ENCODE results near the gene KLHL26. TPM values are rescaled to one million over a fixed set of nuclear protein-coding genes. Genes with fewer than 3 reads are reported as not detected.
A peak's percentile ranks its signal among the peaks of the same experiment; 100 is the strongest.

The KLHL26 gene
- total and polyA plus RNA-seq, 8 donors: 1.2 to 45.1 (median 4.1) TPM

GRCh38 chr19:18700501-18701249 is 63.8 kb downstream of the KLHL26 start:
- WGBS, 5 donors: 6 to 34% (median 16%) methylated on average over 22 to 35 of the region's 35 CpGs
- H3K4me3 ChIP-seq: peak overlapping the region; percentile 39 to 54 (median 41)
- intact Hi-C loops (cut with DNase I; ENCODE audit: low total_unique reads): no loop called here

GRCh38 chr19:18701250-18701608 is 64.4 kb downstream of the KLHL26 start:
- peak overlapping the region in 4 of 5 donors; percentile 69 to 86 (median 80) for H3K27ac ChIP-seq
- H3K4me1 ChIP-seq: peaks cover 22 to 53% (median 33%) of the 10 kb centered on the region in 4 donors
- no peaks in the 10 kb centered on the region for H3K36me3 ChIP-seq
- H3K27me3 ChIP-seq: no peaks in the 10 kb centered on the region
- no peak for TF ChIP-seq POLR2A (IDR thresholded peaks at IDR 0.05)
- no peak for TF ChIP-seq CTCF (IDR thresholded peaks at IDR 0.05)
- no peak for TF ChIP-seq EP300 (IDR thresholded peaks at IDR 0.05)
- TF ChIP-seq POLR2AphosphoS5 (IDR thresholded peaks at IDR 0.05): no peak
- H3K4me3 ChIP-seq: peak overlapping the region; percentile 39 to 54 (median 41)
- DNase-seq: no peak
- intact Hi-C loops (cut with DNase I; ENCODE audit: low total_unique reads): no loop called here
- WGBS, 5 donors: 15 to 48% (median 42%) methylated on average over 5 to 7 of the region's 7 CpGs
- no peaks in the 10 kb centered on the region for H3K9me3 ChIP-seq

More at GRCh38 chr19:18700501-18701249, 63.8 kb downstream of the KLHL26 start:
- DNase-seq: peak; percentile 76 to 93
- Histone ChIP-seq H3K27ac (peak overlapping the region; percentile 60 to 86 (median 77)), H3K4me1 (peaks cover 22 to 56% (median 33%) of the 10 kb centered on the region in 4 donors), H3K9me3 (no peaks in the 10 kb centered on the region), H3K36me3 (no peaks in the 10 kb centered on the region), H3K27me3 (no peaks in the 10 kb centered on the region)
- TF ChIP-seq EP300 (IDR thresholded peaks at IDR 0.05) (no peak), POLR2AphosphoS5 (IDR thresholded peaks at IDR 0.05) (peak in 2 of 3 donors; percentile 16 to 60)

- intact Hi-C loops (cut with DNase I; ENCODE audit: low total_unique reads): no loop called here
- 73 to 92% (median 84%) methylated on average over 4 of the region's 4 CpGs for WGBS, 5 donors
- TF ChIP-seq EP300 (IDR thresholded peaks at IDR 0.05) (no peak), POLR2A (IDR thresholded peaks at IDR 0.05) (no peak), CTCF (IDR thresholded peaks at IDR 0.05) (no peak), POLR2AphosphoS5 (IDR thresholded peaks at IDR 0.05) (no peak)
Observed at GRCh38 chr19:18704054-18704453, 67.2 kb downstream of the KLHL26 start.

GRCh38 chr19:18704971-18705370 is 68.1 kb downstream of the KLHL26 start:
- 77 to 93% (median 91%) methylated on average over 7 of the region's 7 CpGs for WGBS, 5 donors

More at GRCh38 chr19:18704054-18704453, 67.2 kb downstream of the KLHL26 start:
- Histone ChIP-seq H3K9me3 (no peaks in the 10 kb centered on the region), H3K36me3 (no peaks in the 10 kb centered on the region), H3K27me3 (no peaks in the 10 kb centered on the region), H3K4me1 (peaks cover 27 to 42% (median 34%) of the 10 kb centered on the region in 4 donors), H3K27ac (no peak overlapping the region), H3K4me3 (no peak overlapping the region)
- DNase-seq: no peak

More at GRCh38 chr19:18704971-18705370, 68.1 kb downstream of the KLHL26 start:
- H3K9me3 ChIP-seq: no peaks in the 10 kb centered on the region
- no peak overlapping the region for H3K27ac ChIP-seq
- TF ChIP-seq CTCF (IDR thresholded peaks at IDR 0.05): no peak
- intact Hi-C loops (cut with DNase I; ENCODE audit: low total_unique reads): no loop called here
- H3K4me1 ChIP-seq: peaks cover 26 to 42% (median 32%) of the 10 kb centered on the region in 4 donors
- H3K27me3 ChIP-seq: no peaks in the 10 kb centered on the region
- no peak for DNase-seq
- no peak overlapping the region for H3K4me3 ChIP-seq
- H3K36me3 ChIP-seq: no peaks in the 10 kb centered on the region
